Transverse colon (tissue), 3 donors: ENCODE data around the gene CDH12.

Experiments used
- CTCF ChIP-seq, 5 experiments: fragments of 200-600 bp in 3 of 5; fragments of 450-650 bp in 2 of 5; sonication (generic) in 3 of 5; IDR thresholded peaks; 1 replicate in 2 of 5; 2 replicates in 3 of 5; pipeline ENCODE4 v1.5.1; 2016 to 2017; ENCODE audit warnings: antibody characterized with exemption in 5 of 5, inconsistent platforms in 3 of 5, mild to moderate bottlenecking in 2 of 5, moderate library complexity in 1 of 5
- POLR2A ChIP-seq: fragments of 450-650 bp; IDR thresholded peaks from one replicate; pipeline ENCODE4 v1.6.1; 2016; ENCODE audit warnings: antibody characterized with exemption, mild to moderate bottlenecking, moderate library complexity

- TF ChIP-seq POLR2A (no peak), CTCF (IDR thresholded peaks at IDR 0.05) (no peak)
Measured at GRCh38 chr5:22627029-22627428, 226.1 kb downstream of the CDH12 start.
